Measurements from ENCODE around the gene CCDC198. TPM values are rescaled to one million over a fixed set of nuclear protein-coding genes. Genes with fewer than 3 reads are reported as not detected.

The CCDC198 gene
- total RNA-seq, 1 donor from 2014 or later = 5.8 TPM

DNA sequence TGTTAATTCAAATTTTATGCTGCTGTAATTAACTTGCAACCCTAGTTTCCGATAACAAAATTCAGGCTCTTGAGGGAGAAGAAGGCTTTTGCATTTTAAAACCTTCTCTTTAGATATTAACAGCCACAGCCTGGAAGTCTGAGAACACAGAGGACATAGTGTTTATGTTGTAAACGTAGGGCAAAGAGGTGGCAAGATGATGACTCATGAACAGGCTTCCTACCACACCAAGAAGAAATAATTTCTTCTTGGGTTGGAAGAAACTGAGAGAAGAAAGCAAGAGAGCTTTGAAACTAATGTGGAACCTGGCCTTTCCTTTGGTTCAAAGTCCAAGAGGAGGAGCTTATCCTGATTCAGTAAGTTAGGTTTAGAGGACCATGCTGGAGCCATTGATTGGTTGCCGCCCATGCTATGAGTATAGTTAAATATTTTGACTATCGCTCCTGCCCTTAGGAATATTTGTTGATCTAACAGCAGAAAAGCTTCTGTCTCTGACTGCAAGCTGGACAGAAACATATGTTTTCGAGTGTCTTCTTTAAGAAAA, 31.8 kb downstream of the CCDC198 start:
- H3K4me1 Mint-ChIP-seq (ENCODE audit: low read depth, unreplicated experiment) = peaks cover 3% of the 10 kb centered on the region
- H3K36me3 ChIP-seq (ENCODE audit: insufficient read depth, low read length) = no peaks in the 10 kb centered on the region

DNA sequence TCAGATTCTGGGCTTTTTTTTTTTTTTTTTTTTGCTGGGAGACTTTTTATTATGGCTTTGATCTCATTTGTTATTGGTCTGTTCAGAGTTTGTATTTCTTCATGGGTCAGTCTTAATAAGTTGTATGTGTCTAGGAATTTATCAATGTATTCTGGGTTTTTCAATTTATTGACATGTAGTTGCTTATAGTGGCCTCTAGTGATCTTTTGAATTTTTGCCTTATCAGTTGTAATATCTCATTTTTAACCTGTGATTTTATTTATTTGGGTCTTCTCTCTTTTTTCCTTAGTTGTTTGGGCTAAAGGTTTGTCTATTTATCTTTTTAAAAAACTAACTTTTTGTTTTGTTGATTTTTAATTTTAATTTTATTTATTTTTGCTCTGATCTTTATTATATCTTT, 57.7 kb downstream of the CCDC198 start:
- Histone ChIP-seq H4K20me1 (ENCODE audit: insufficient read depth, low read length) (no peaks in the 10 kb centered on the region), H3K9me3 (ENCODE audit: insufficient read depth, low read depth, low read length) (no peaks in the 10 kb centered on the region), H3K27ac (ENCODE audit: low read depth, low read length) (no peak overlapping the region), H3K27me3 (ENCODE audit: insufficient read depth, low read length) (no peaks in the 10 kb centered on the region), H2AFZ (ENCODE audit: low read depth, low read length) (no peak overlapping the region), H3K9ac (ENCODE audit: low read length) (no peak overlapping the region), H3K79me2 (ENCODE audit: insufficient read depth, low read length) (no peaks in the 10 kb centered on the region), H3K4me3 (ENCODE audit: insufficient read depth, low read depth, low read length) (no peak overlapping the region), H3K4me1 (ENCODE audit: insufficient read depth, low read length) (no peaks in the 10 kb centered on the region), H3K4me2 (ENCODE audit: low read length) (no peak overlapping the region), H3K36me3 (ENCODE audit: insufficient read depth, low read length) (no peaks in the 10 kb centered on the region)
- FAIRE-seq (no peak), DNase-seq (ENCODE audit: low read depth) (no peak)
- no peak for TF ChIP-seq EZH2 (IDR thresholded peaks at IDR 0.05; ENCODE audit: insufficient read depth, low read length)
- TF ChIP-seq, protein P1, sequence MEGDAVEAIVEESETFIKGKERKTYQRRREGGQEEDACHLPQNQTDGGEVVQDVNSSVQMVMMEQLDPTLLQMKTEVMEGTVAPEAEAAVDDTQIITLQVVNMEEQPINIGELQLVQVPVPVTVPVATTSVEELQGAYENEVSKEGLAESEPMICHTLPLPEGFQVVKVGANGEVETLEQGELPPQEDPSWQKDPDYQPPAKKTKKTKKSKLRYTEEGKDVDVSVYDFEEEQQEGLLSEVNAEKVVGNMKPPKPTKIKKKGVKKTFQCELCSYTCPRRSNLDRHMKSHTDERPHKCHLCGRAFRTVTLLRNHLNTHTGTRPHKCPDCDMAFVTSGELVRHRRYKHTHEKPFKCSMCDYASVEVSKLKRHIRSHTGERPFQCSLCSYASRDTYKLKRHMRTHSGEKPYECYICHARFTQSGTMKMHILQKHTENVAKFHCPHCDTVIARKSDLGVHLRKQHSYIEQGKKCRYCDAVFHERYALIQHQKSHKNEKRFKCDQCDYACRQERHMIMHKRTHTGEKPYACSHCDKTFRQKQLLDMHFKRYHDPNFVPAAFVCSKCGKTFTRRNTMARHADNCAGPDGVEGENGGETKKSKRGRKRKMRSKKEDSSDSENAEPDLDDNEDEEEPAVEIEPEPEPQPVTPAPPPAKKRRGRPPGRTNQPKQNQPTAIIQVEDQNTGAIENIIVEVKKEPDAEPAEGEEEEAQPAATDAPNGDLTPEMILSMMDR (IDR thresholded peaks at IDR 0.05; ENCODE audit: insufficient read depth, low read depth, low read length) = no peak
- Mint-ChIP-seq H3K4me3 (ENCODE audit: unreplicated experiment) (no peak overlapping the region), H3K27me3 (ENCODE audit: low read depth, unreplicated experiment) (peaks cover 2% of the 10 kb centered on the region), H3K27ac (ENCODE audit: unreplicated experiment) (no peak overlapping the region), H3K36me3 (ENCODE audit: low read depth, unreplicated experiment) (no peaks in the 10 kb centered on the region), H3K9me3 (ENCODE audit: unreplicated experiment) (peaks cover 3% of the 10 kb centered on the region), H3K4me1 (ENCODE audit: low read depth, unreplicated experiment) (no peaks in the 10 kb centered on the region)

More for the DNA sequence above, 31.8 kb downstream of the CCDC198 start:
- no peaks in the 10 kb centered on the region for H3K27me3 ChIP-seq (ENCODE audit: insufficient read depth, low read length)
- H3K4me2 ChIP-seq (ENCODE audit: low read length) = no peak overlapping the region
- no peaks in the 10 kb centered on the region for H3K9me3 Mint-ChIP-seq (ENCODE audit: unreplicated experiment)
- H4K20me1 ChIP-seq (ENCODE audit: insufficient read depth, low read length) = no peaks in the 10 kb centered on the region
- peaks cover 2% of the 10 kb centered on the region for H3K27me3 Mint-ChIP-seq (ENCODE audit: low read depth, unreplicated experiment)
- H3K36me3 Mint-ChIP-seq (ENCODE audit: low read depth, unreplicated experiment) = no peaks in the 10 kb centered on the region
- H3K9me3 ChIP-seq (ENCODE audit: insufficient read depth, low read depth, low read length) = no peaks in the 10 kb centered on the region
- H3K4me3 ChIP-seq (ENCODE audit: insufficient read depth, low read depth, low read length) = no peak overlapping the region
- H3K4me3 Mint-ChIP-seq (ENCODE audit: unreplicated experiment) = no peak overlapping the region
- no peak overlapping the region for H2AFZ ChIP-seq (ENCODE audit: low read depth, low read length)
- no peaks in the 10 kb centered on the region for H3K4me1 ChIP-seq (ENCODE audit: insufficient read depth, low read length)
- H3K27ac Mint-ChIP-seq (ENCODE audit: unreplicated experiment) = peak overlapping the region; percentile 0
- no peak overlapping the region for H3K27ac ChIP-seq (ENCODE audit: low read depth, low read length)
- H3K79me2 ChIP-seq (ENCODE audit: insufficient read depth, low read length) = no peaks in the 10 kb centered on the region
- no peak for FAIRE-seq
- TF ChIP-seq EZH2 (IDR thresholded peaks at IDR 0.05; ENCODE audit: insufficient read depth, low read length) = no peak
- TF ChIP-seq, protein P1 (IDR thresholded peaks at IDR 0.05; ENCODE audit: insufficient read depth, low read depth, low read length) = no peak
- H3K9ac ChIP-seq (ENCODE audit: low read length) = no peak overlapping the region
- no peak for DNase-seq (ENCODE audit: low read depth)

DNA sequence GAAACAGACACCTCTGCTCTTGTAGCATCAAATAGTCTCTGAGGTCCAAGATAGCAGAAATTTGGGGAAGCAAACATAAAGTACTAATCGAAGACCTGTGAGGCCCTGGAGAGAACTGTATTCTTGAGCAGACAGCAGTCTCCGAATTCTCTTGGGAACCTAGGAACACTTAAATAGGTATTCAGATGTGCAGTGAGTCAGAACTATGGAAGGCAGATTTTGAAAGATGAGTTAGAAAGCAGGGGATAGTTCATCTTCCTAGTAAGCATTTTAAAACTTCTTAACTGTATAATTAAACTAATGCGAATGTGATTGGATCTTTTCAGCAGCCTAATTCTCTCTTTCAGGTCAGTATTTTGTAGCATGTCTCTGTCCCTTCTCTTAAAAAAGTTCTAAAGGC, 72.7 kb downstream of the CCDC198 start:
- Histone ChIP-seq H3K4me1 (ENCODE audit: insufficient read depth, low read length) (no peaks in the 10 kb centered on the region), H4K20me1 (ENCODE audit: insufficient read depth, low read length) (no peaks in the 10 kb centered on the region), H3K27ac (ENCODE audit: low read depth, low read length) (no peak overlapping the region), H3K36me3 (ENCODE audit: insufficient read depth, low read length) (no peaks in the 10 kb centered on the region), H3K4me3 (ENCODE audit: insufficient read depth, low read depth, low read length) (no peak overlapping the region), H3K9me3 (ENCODE audit: insufficient read depth, low read depth, low read length) (no peaks in the 10 kb centered on the region), H3K9ac (ENCODE audit: low read length) (no peak overlapping the region), H2AFZ (ENCODE audit: low read depth, low read length) (no peak overlapping the region), H3K27me3 (ENCODE audit: insufficient read depth, low read length) (no peaks in the 10 kb centered on the region), H3K4me2 (ENCODE audit: low read length) (no peak overlapping the region), H3K79me2 (ENCODE audit: insufficient read depth, low read length) (no peaks in the 10 kb centered on the region)
- H3K27ac Mint-ChIP-seq (ENCODE audit: unreplicated experiment) = no peak overlapping the region
- no peak for FAIRE-seq
- DNase-seq (ENCODE audit: low read depth) = peak; percentile 2
- no peak for TF ChIP-seq EZH2 (IDR thresholded peaks at IDR 0.05; ENCODE audit: insufficient read depth, low read length)
- TF ChIP-seq, protein P1 (IDR thresholded peaks at IDR 0.05; ENCODE audit: insufficient read depth, low read depth, low read length) = no peak
- H3K9me3 Mint-ChIP-seq (ENCODE audit: unreplicated experiment) = no peaks in the 10 kb centered on the region
- H3K4me3 Mint-ChIP-seq (ENCODE audit: unreplicated experiment) = no peak overlapping the region
- H3K4me1 Mint-ChIP-seq (ENCODE audit: low read depth, unreplicated experiment) = peaks cover 7% of the 10 kb centered on the region
- no peaks in the 10 kb centered on the region for H3K36me3 Mint-ChIP-seq (ENCODE audit: low read depth, unreplicated experiment)
- H3K27me3 Mint-ChIP-seq (ENCODE audit: low read depth, unreplicated experiment) = no peaks in the 10 kb centered on the region

All from astrocyte (in vitro differentiated cells and primary cell).